Measurements from ENCODE around the gene PCBP4. TPM values are rescaled to one million over a fixed set of nuclear protein-coding genes. Genes with fewer than 3 reads are reported as not detected.

PCBP4 gene
- total RNA-seq, 1 donor from 2014 or later = 19.2 TPM

DNA sequence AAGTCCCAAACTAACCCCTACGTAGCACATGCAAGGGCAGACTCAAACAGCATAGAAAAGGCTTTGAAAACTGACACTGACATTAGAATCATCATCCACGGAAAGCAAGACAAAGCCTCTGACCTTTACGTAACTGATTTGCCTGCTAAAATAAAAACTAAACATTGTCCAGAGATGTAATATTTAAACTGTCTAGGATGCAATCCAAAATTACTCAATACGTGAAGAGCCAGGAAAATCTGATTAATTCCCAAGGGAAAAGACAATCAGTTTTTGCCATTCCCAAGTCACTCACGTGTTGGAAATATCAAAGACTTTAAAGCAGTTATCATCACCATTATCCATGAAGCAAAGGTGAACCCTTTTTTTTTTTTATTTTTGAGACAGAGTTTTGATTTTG is 50.8 kb downstream of the PCBP4 start:
- DNase-seq (ENCODE audit: low read depth in 2 of 2) = no peak

DNA sequence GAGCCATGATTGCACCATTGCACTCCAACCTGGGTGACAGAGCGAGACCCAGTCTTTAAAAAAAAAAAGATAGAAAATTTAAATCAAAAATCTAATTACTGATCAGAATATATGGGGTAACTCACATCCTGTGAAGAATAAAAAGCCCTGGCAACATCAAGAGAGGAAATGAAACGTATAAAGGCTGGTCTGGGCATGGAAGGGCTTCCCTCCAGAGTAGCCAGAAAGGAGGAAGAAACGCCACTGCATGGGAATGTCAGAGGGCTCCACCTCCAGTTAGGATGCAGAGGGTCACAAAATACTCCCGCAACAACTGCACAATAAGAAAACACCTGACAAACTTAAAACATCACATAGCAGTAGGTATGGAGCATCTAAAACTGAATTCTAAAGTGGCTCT is 59.2 kb downstream of the PCBP4 start:
- no peak for DNase-seq (ENCODE audit: low read depth in 2 of 2)

Other genes starting within 250 kb of the PCBP4 start
- gene IQCF6, start 188.2 kb downstream of the PCBP4 start, total RNA-seq = not detected in 2 replicates
- gene IQCF2, start 105.8 kb downstream of the PCBP4 start, total RNA-seq = not detected in 2 replicates
- not detected in 2 replicates for gene IQCF5, start 91.9 kb downstream of the PCBP4 start, total RNA-seq
- not detected in 2 replicates for gene IQCF1, start 64.1 kb downstream of the PCBP4 start, total RNA-seq
- 11.1 and 18.5 TPM in 2 replicates for gene RRP9, start 25.6 kb downstream of the PCBP4 start, total RNA-seq
- 4.6 and 7.4 TPM in 2 replicates for gene PARP3, start 25.1 kb downstream of the PCBP4 start, total RNA-seq
- gene GPR62, start 12.1 kb downstream of the PCBP4 start, total RNA-seq = not detected in 2 replicates
- 10.0 and 16.7 TPM in 2 replicates for gene ABHD14B, start 6.6 kb upstream of the PCBP4 start, total RNA-seq
- gene ABHD14A, start 7.6 kb upstream of the PCBP4 start, total RNA-seq = 3.1 and 3.4 TPM in 2 replicates
- 10.7 and 22.2 TPM in 2 replicates for gene ACY1, start 16.1 kb upstream of the PCBP4 start, total RNA-seq
- gene RPL29, start 28.4 kb upstream of the PCBP4 start, total RNA-seq = 760 and 1,004 TPM in 2 replicates
- gene DUSP7, start 89.1 kb upstream of the PCBP4 start, total RNA-seq = 5.4 and 6.2 TPM in 2 replicates
- gene POC1A, start 187.0 kb upstream of the PCBP4 start, total RNA-seq = 4.0 and 8.7 TPM in 2 replicates
- 28.4 and 35.5 TPM in 2 replicates for gene ALAS1, start 230.7 kb upstream of the PCBP4 start, total RNA-seq

Measured in lung microvascular endothelial cell (primary cell).